Middle frontal gyrus (tissue), 1 donor: ENCODE data around the gene ICE1.
"Not testable (repeated sequence)": the region's sequence is repeated elsewhere in the genome, so short reads cannot be mapped to it uniquely, and the experiment has no call there.

Source experiments
- DNase-seq: peaks from one replicate; pipeline ENCODE4 v3.0.0-alpha.2; 2015; ENCODE audit warnings: low spot score; ENCODE audit errors: extremely low spot score

The ICE1 gene

DNA sequence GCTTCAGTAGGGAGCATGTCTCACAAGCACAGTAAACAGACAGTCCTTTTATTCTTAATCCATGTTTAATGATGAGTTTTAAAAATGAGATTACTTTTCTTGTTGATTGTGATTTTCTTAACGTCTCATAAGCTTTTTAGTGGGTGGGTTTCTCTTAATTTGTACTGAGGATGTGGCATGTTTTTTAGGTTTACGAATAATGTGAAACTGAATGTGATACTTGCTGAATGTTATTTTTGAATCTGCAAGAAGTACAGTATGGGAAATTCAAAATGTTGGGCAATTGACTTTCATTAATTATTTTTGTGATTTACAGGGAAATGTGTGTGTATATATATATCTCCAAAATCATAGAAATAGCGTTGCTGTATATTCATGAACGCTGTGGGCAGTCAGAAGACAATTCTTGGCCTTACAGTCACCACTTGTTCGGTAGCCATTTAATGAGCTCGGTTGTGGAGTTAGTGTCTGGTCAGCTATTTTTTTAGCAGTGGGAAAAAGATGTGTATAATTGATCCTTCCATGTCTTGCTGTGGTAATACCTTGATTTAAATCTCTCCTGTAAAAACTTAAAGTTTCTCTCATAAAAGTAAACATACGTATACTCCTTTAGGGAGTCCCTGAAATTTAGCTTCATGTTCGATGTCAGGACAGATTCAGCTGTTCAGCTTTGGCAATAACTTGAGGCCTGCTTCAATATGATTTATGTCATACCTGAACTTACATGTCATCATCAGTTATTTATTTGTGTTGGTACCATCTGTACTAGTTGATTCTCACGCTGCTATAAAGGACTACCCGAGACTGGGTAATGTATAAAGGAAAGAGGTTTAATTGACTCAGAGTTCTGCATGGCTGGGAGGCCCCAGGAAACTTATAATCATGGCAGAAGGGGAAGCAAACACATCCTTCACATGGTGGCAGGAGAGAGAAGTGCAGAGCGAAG is 15.0 kb downstream of the ICE1 start:
- DNase-seq = no peak

DNA sequence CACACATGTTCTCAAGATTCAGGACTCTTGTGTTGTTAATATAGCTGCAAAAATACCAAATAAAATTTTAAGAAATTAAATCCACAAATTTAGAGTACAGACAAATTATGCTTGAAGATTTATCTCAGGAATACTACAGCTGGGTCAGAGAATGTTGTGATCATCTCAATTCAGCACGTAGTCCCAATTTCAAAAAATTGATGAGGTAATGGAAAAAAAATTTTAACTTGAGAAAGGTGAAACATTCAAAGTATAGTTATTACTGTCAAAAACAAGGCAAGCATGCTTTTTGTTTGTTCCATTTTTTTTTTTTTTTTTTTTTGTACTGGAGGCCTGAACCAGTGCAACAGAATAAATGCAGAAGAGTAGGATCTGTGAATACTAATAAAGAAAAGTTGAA is 29.4 kb downstream of the ICE1 start:
- DNase-seq = no peak

- no peak for DNase-seq
These were observed 30.7 kb downstream of the ICE1 start for GRCh38 chr5:5453131-5453530.

DNA sequence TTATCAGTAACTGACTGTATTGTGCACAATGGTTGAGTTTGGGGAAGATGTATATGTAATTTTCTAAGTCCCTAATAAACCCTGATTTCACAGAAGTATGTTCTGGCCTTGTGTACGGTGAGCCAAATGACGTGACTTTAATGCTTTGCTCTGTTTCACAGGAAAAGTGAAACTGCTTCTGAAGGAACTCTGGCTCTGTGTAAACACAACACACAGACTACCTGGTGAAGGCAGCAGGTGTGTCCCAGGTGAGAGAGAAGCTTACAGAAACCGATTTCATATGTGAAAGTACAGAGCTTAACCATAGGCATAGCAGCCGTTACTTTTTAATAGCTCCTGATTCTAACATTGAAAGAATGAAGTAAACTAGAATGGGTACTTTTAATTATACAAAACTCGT is 31.9 kb downstream of the ICE1 start:
- DNase-seq = no peak

- no peak for DNase-seq
These were observed 34.4 kb downstream of the ICE1 start for GRCh38 chr5:5456858-5457257.

- no peak for DNase-seq
These were observed 37.8 kb downstream of the ICE1 start for GRCh38 chr5:5460311-5460710.

DNA sequence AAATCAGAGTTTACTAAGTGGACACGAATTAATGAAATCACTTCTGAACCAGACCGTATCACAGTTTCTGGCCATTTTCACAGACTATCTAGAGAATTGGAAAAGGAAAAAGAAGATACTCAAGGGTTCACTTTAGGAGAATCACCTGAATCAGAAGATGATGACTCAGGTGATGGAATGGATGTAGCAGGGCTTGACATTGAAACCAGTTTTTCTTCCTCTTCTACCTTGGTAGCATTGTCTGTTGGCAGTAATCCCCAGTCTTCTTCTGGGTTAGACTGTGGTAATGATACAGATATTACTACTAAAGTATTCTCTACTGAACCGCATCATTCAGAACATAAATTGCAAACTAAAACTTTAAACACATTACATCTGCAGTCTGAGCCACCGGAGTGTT is 38.5 kb downstream of the ICE1 start:
- DNase-seq = no peak

DNA sequence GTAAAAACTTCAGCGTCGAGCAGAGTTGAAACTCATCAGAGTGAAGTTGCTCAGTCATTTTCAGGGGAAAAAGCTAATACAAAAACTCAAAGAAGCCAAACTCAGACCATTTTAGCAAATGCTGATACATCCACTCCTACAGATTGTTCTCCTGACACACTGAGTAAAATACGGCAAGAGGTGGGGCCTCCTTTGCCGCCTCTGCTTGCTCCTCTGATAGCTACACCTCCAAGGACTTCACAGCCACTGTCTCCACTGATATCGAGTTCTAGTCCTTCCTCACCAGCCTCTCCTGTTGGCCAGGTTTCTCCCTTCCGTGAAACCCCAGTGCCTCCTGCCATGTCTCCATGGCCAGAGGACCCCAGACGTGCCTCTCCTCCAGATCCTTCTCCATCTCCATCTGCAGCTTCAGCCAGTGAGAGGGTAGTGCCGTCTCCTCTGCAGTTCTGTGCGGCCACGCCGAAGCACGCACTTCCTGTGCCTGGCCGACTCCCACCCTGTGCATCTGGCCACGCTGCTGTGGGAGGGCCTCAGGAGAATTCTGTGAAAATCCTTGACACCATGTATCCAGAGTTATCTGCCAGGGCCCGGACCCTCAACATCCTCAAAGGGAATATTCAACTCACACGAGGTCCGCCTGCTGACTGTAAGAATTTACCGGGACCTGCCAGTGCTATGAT is 41.7 kb downstream of the ICE1 start:
- no peak for DNase-seq

DNA sequence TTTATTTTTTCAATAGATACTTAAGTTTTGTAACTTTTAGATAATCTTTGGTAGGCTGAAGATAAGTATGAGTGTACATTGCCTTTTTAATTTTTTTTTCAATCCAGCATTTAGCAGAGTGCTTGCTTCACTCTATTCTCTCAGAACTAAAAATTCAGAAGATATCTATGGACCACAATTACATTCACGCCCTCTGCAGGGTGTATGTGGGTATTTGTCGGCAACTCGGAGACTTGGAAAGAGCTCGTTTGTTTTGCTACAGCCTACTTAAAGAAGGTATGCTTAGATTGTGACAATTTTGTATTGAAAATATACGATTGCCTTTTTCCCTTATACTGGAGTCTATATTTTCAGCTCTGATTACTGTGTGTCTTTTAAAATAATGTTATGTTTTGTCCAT is 43.8 kb downstream of the ICE1 start:
- no peak for DNase-seq

GRCh38 chr5:5467737-5468136 is 45.3 kb downstream of the ICE1 start:
- no peak for DNase-seq

DNA sequence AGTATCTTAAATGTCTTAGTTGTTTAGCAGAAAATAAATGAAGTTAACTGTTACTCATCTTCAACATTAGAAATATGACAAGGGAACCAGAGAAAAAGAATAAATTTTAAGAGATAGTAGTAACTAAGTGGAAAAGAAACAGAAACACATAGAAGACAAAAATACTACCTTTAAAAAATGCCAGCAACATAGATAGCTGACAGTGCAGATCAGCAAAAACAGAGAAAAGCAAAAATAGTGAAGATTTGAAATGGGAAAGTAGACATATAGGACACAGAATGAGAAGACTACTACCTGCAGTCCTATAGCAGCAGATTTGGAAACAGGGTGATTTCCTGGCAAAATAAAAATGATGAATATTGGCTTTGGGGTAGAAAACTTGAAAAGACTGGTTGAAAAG is 48.5 kb downstream of the ICE1 start:
- DNase-seq = no peak

GRCh38 chr5:5473226-5473625 is 50.7 kb downstream of the ICE1 start:
- DNase-seq = no peak

DNA sequence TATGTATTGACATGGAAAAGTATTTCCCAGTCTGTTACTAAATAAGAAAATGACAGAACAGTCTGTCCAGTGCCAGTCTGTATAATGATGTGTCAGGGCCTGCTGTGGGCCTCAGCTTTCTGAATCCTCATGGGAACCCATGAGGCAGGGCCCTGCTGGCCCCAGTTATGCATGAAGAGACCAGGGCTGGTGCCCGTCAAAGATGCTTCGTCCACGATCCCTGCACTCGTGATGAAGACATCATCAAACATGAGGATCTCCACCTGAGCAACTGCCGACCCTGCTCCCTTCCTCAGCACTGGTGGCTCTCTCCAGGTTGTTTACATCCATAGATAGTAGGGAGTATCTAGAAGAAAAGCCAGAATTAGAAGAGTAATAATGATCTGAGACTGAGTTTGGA is 52.5 kb downstream of the ICE1 start:
- no peak for DNase-seq

DNA sequence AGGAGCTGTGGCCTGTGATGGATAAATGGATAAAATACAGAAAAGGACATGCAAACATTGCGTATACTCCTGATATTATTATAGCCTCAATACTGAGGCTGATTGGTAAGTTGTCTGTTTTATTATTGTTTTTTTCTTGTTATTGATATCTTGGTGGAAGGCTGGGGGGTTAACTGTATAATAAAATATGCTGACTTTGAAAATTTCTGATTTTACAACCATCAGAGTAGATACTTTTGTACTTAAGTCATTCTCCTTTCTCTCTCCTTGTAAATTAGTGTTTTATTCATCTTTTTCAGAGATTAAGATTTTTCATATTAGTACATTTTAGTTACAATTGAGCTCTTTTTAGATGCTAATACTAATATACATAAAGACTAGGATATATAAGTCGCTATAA is 53.5 kb downstream of the ICE1 start:
- no peak for DNase-seq

DNA sequence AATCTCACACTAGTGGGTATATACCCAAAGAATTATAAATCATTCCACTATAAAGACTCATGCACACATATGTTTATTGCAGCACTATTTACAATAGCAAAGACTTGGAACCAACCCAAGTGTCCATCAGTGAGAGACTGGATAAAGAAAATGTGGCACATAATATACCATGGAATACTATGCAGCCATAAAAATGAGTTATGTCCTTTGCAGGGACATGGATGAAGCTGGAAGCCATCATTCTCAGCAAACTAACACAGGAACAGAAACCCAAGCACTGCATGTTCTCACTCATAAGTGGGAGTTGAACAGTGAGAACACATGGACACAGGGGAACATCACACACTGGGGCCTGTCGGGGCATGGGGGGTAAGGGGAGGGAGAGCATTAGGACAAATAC is 57.1 kb downstream of the ICE1 start:
- DNase-seq = not testable (repeated sequence)

- DNase-seq = no peak
These were observed 58.1 kb downstream of the ICE1 start for GRCh38 chr5:5480481-5481111.

GRCh38 chr5:5481206-5481605 is 58.7 kb downstream of the ICE1 start:
- DNase-seq = no peak

GRCh38 chr5:5481633-5482032 is 59.2 kb downstream of the ICE1 start:
- DNase-seq = no peak

- DNase-seq = no peak
These were observed 60.9 kb downstream of the ICE1 start for GRCh38 chr5:5483350-5483749.

DNA sequence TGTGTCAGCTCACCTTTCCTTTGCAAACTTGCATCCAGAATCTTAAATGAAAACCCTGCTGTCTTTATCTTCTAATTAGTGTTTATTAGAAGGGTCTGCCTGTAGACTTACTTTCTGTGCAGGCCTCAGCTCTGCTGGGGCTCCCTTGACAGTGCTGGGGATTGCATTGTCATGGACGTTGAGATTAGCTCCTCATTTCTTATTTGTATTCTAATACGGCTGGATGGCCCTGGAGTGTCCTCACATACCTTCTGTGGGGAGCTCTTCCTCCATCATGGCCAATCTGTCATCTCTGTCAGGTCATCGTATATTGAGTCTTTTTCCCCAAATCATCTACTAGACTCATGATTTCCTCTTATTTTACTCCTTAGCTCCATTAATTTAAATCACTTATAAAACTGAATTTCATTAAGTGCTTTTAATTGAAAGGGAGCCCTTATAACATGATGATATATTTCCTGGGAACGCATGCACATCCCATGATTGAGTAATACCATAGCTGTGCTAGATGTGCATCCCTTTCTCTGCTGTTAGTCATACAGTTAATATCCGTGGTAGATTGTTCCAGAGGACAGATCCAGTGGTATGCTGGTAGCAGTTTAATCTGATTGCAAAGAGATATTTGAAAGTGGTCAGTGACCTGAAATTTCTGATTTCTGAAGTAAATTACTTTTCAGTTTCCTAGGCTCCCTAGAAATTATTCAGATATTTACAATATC is 61.6 kb downstream of the ICE1 start:
- DNase-seq = no peak

DNA sequence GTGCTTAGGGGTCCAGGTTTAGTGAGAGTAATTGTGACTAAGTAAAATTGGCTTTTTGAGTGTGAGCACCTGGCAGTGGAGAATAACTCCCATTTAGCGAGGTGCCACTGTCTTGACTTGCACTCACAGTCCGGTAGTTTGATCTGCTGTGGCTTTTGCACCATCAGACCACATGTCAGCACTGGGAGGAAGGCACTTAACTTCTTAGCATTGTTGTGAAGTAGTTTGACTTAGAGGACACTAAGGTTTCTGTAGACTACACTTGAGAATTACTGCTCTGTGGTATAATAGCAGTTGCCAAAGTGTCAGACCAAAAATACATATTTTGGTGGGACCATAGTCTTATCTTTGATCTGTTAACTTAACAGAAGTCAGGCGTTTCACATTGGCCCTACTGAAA is 63.6 kb downstream of the ICE1 start:
- no peak for DNase-seq
